ENCODE data around the gene CASP10.

DNA sequence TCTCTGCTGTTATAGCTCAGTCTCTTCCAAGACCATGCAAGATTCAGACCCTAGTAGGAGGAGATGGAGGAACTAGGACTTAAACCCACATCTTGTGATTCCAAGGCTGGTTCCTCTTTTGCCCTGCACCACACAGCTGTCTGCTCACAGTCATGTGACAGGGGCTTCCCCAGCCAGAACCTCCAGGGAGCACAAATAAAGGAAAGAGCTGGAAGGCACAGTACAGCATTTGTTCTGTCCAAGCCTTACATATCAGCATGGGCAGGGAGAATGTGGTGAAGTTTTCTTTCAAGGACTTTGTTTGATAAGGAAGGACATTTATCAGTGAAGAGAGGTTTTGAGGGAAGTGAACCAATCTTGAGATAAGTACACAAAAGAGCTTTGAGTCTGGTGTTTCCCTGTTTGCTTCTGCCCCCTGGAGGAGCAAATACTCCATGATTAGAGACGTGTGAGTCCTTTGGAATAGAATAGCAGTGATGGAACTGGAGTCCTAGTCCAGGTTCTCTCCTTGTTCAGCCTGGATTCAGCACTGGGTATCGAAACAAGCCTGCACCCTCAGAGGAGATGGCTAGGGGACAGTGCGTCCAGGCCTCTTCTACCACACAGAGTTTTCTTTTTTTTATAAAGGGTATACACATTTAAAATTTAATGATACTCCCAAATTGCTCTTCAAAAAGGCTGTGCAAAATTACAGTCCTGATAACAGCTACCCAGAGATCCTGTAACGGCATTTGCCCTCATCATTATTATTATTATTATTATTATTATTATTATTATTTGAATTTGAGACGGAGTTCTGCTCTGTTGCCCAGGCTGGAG lies 24.6 kb upstream of the CASP10 start:
- TF ChIP-seq FOSL1 (IDR thresholded peaks at IDR 0.05; ENCODE audit: insufficient read depth, low read depth, low read length) (no peak), TAF1 (IDR thresholded peaks at IDR 0.05; ENCODE audit: low read depth, low read length) (no peak), RAD21 (IDR thresholded peaks at IDR 0.05 in 1 of 2, conservative IDR thresholded peaks at IDR 0.05 in 1 of 2; ENCODE audit: low read depth in 2 of 2, low read length in 2 of 2) (peak; percentile 84 to 89), YY1 (IDR thresholded peaks at IDR 0.05; ENCODE audit: low read depth, low read length) (no peak), POLR2A (IDR thresholded peaks at IDR 0.05; ENCODE audit: control extremely low read depth in 1 of 2, low read depth in 2 of 2, low read length in 2 of 2) (0 out of 3 replicates have a peak, but pooled peaks of 1 of the 2 experiments have one; percentile 26), TCF12 (IDR thresholded peaks at IDR 0.05; ENCODE audit: low read depth, low read length) (no peak), SP4 (IDR thresholded peaks at IDR 0.05; ENCODE audit: low read length) (no peak), EP300 (IDR thresholded peaks at IDR 0.05; ENCODE audit: borderline replicate concordance in 1 of 2, low read depth in 2 of 2, low read length in 2 of 2) (no peak), RFX5 (IDR thresholded peaks at IDR 0.05; ENCODE audit: borderline replicate concordance, low read depth, low read length) (no peak), CHD1 (IDR thresholded peaks at IDR 0.05; ENCODE audit: low read depth, low read length) (no peak), CTBP2 (IDR thresholded peaks at IDR 0.05; ENCODE audit: borderline replicate concordance, insufficient read depth, insufficient read length, low read length) (no peak)
- TF ChIP-seq, protein P1, sequence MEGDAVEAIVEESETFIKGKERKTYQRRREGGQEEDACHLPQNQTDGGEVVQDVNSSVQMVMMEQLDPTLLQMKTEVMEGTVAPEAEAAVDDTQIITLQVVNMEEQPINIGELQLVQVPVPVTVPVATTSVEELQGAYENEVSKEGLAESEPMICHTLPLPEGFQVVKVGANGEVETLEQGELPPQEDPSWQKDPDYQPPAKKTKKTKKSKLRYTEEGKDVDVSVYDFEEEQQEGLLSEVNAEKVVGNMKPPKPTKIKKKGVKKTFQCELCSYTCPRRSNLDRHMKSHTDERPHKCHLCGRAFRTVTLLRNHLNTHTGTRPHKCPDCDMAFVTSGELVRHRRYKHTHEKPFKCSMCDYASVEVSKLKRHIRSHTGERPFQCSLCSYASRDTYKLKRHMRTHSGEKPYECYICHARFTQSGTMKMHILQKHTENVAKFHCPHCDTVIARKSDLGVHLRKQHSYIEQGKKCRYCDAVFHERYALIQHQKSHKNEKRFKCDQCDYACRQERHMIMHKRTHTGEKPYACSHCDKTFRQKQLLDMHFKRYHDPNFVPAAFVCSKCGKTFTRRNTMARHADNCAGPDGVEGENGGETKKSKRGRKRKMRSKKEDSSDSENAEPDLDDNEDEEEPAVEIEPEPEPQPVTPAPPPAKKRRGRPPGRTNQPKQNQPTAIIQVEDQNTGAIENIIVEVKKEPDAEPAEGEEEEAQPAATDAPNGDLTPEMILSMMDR (IDR thresholded peaks at IDR 0.05; ENCODE audit: control extremely low read depth in 1 of 3, insufficient read depth in 1 of 3, low read depth in 1 of 3, low read length in 3 of 3) = peak in 2 of 3 experiments; percentile 64 to 76; a peak in 3 of 4 replicates

Data from H1 (cell line).